Gastroesophageal sphincter (tissue), 3 donors: ENCODE results near the gene GALNTL6.

ENCODE experiments used
- CTCF ChIP-seq, 4 experiments: fragments of 200-600 bp in 2 of 4; fragments of 450-650 bp in 2 of 4; sonication (generic) in 1 of 4; IDR thresholded peaks; one replicate each; pipeline ENCODE4 v1.5.1; 2017 to 2019; ENCODE audit warnings: antibody characterized with exemption in 4 of 4, mild to moderate bottlenecking in 2 of 4, moderate library complexity in 2 of 4
- POLR2AphosphoS5 ChIP-seq: sonication (generic); formaldehyde crosslinking; IDR thresholded peaks from one replicate; pipeline ENCODE4 v1.6.1; 2017; ENCODE audit warnings: antibody characterized with exemption

DNA sequence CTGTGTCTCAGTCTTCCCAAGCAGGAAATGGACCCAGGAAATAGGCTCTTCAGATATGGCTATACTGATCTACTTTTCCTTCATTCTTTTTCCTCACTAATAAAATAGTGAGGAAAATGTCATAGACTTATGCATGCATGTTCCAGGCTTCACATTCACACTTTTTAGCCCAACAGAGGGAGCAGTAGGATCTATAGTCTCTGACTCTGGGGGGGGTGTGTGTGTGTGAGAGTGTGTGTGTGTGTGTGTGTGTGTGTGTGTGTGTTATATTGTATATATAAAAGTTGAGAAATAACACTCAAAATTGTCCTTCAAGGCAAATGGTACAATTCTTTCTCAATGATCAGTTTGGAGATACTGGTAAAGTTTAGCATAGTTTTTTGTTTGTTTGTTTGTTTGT, 1058.2 kb downstream of the GALNTL6 start:
- no peak for TF ChIP-seq CTCF (IDR thresholded peaks at IDR 0.05)
- TF ChIP-seq POLR2AphosphoS5, result no peak
